T-cell (primary cell): ENCODE results near the gene AGBL1. TPM values are rescaled to one million over a fixed set of nuclear protein-coding genes. Genes with fewer than 3 reads are reported as not detected.

Experiments
- ATAC-seq, 4 experiments: fragments of 200-7000 bp in 3 of 4; fragments of 150-1000 bp in 1 of 4; cut with Tn5 transposase; replicated peaks in 1 of 4; 1 replicate in 3 of 4; 2 replicates in 1 of 4; pipeline ENCODE4 v1.10.0; 2021; ENCODE audit warnings: moderate library complexity in 3 of 4, mild to moderate bottlenecking in 2 of 4, moderate number of reproducible peaks in 1 of 4
- CTCF ChIA-PET, 2 donors: fragments of 300-600 bp; sonication (Branson Sonifier 250); formaldehyde crosslinking; loops; one replicate each; lab custom pipeline; 2022; ENCODE audit warnings: antibody characterized with exemption in 2 of 2; lab: Charles Lee
- POLR2A ChIA-PET, 2 donors: fragments of 300-600 bp; sonication (Branson Sonifier 250); formaldehyde crosslinking; loops; one replicate each; lab custom pipeline; 2022; ENCODE audit warnings: antibody characterized with exemption in 2 of 2; lab: Charles Lee
- DNase-seq, 35 experiments: peaks; one replicate each; pipeline versions ENCODE4 v3.0.0 to v3.0.0-alpha.2; 2013 to 2023
- H3K27ac ChIP-seq: one replicate; pipeline ENCODE4 v1.5.1; 2013; ENCODE audit warnings: low read length
- H3K27me3 ChIP-seq, 2 experiments: replicated peaks in 1 of 2; 1 replicate in 1 of 2; 2 replicates in 1 of 2; pipeline versions ENCODE4 v1.6.1 to v1.7.0; 2013; ENCODE audit warnings: low read length in 1 of 2, mixed read lengths in 1 of 2; ENCODE audit not compliant: control insufficient read depth in 2 of 2, insufficient read depth in 2 of 2; ENCODE audit errors: extremely low read depth in 1 of 2
- H3K36me3 ChIP-seq, 2 donors: 1 replicate in 1 of 2; 2 replicates in 1 of 2; pipeline versions ENCODE4 v1.6.1 to v1.7.0; 2013; ENCODE audit warnings: low read length in 1 of 2; ENCODE audit not compliant: control insufficient read depth in 2 of 2, insufficient read depth in 1 of 2; ENCODE audit errors: extremely low read depth in 1 of 2
- H3K4me1 ChIP-seq, 2 experiments: 1 replicate in 1 of 2; 2 replicates in 1 of 2; pipeline versions ENCODE4 v1.6.1 to v1.7.0; 2013; ENCODE audit warnings: low read length in 2 of 2, mixed read lengths in 1 of 2; ENCODE audit not compliant: insufficient read depth in 2 of 2, control insufficient read depth in 1 of 2; ENCODE audit errors: extremely low read depth in 1 of 2
- H3K4me3 ChIP-seq, 2 donors: 1 replicate in 1 of 2; 2 replicates in 1 of 2; pipeline versions ENCODE4 v1.5.1 to v1.7.0; 2013; ENCODE audit warnings: mild to moderate bottlenecking in 2 of 2, low read length in 1 of 2, moderate library complexity in 1 of 2; ENCODE audit not compliant: control insufficient read depth in 1 of 2; ENCODE audit errors: extremely low read depth in 1 of 2
- H3K9me3 ChIP-seq: 2 replicates; pipeline ENCODE4 v1.7.0; 2013
- H3K27ac Mint-ChIP-seq, 2 donors: one replicate each; pipeline ENCODE4 v1.8.0; 2020 to 2021; ENCODE audit warnings: mild to moderate bottlenecking in 2 of 2, mixed read lengths in 2 of 2
- H3K27me3 Mint-ChIP-seq, 2 donors: one replicate each; pipeline ENCODE4 v1.8.0; 2021 to 2022; ENCODE audit warnings: mixed read lengths in 2 of 2
- H3K36me3 Mint-ChIP-seq: one replicate; pipeline ENCODE4 v1.8.0; 2021; ENCODE audit warnings: mixed read lengths
- H3K4me1 Mint-ChIP-seq, 3 donors: one replicate each; pipeline ENCODE4 v1.8.0; 2020 to 2022; ENCODE audit warnings: mixed read lengths in 3 of 3, mild to moderate bottlenecking in 1 of 3
- H3K4me3 Mint-ChIP-seq, 3 donors: one replicate each; pipeline ENCODE4 v1.8.0; 2020 to 2022; ENCODE audit warnings: mild to moderate bottlenecking in 3 of 3, mixed read lengths in 3 of 3, moderate library complexity in 3 of 3
- H3K9me3 Mint-ChIP-seq, 3 donors: one replicate each; pipeline ENCODE4 v1.8.0; 2020 to 2022; ENCODE audit warnings: mixed read lengths in 3 of 3
- WGBS: methylation state at CpG from one replicate; pipeline ENCODE4 v1.1.5; 2013; ENCODE audit warnings: missing lambda C conversion rate; ENCODE audit not compliant: insufficient coverage; 5-methylcytosine and 5-hydroxymethylcytosine counted together
- total RNA-seq, 35 experiments: library from RNA in 6 of 35; stranded (reverse) in 6 of 35; fragments of 120-200 nt in 1 of 35; gene quantifications; one replicate each; pipeline versions ENCODE4 v1.2.1 to v1.2.4 and lab custom pipeline; 2013 to 2026

Gene AGBL1
- total RNA-seq, 5 donors from 2014 or later (not counting 1 experiment from before 2014, with no cell fraction given), result not detected

- Histone ChIP-seq H3K27ac (no peak overlapping the region), H3K4me3 (no peak overlapping the region), H3K36me3 (no peaks in the 10 kb centered on the region), H3K27me3 (peaks cover 0 to 2% of the 10 kb centered on the region in 2 experiments), H3K9me3 (no peaks in the 10 kb centered on the region), H3K4me1 (no peaks in the 10 kb centered on the region)
- Mint-ChIP-seq H3K27ac (no peak overlapping the region), H3K36me3 (no peaks in the 10 kb centered on the region), H3K4me3 (no peak overlapping the region), H3K27me3 (peaks cover 3 to 7% of the 10 kb centered on the region in 2 donors), H3K9me3 (no peaks in the 10 kb centered on the region), H3K4me1 (no peaks in the 10 kb centered on the region)
- 71% methylated on average over 1 of the region's 3 CpGs for WGBS
- ATAC-seq, result no peak
- no peak for DNase-seq
- ChIA-PET POLR2A (no interaction called here), CTCF (no interaction called here)
Measured at GRCh38 chr15:86772369-86773059, 692.8 kb downstream of the AGBL1 start.

GRCh38 chr15:86773736-86774135 is 694.1 kb downstream of the AGBL1 start:
- no peaks in the 10 kb centered on the region for H3K4me1 ChIP-seq
- Mint-ChIP-seq H3K4me3 (no peak overlapping the region), H3K4me1 (no peaks in the 10 kb centered on the region), H3K27me3 (peaks cover 3 to 7% of the 10 kb centered on the region in 2 donors), H3K27ac (no peak overlapping the region), H3K36me3 (no peaks in the 10 kb centered on the region), H3K9me3 (peaks cover 2 to 10% (median 8%) of the 10 kb centered on the region in 3 donors)
- ATAC-seq, result no peak
- no peaks in the 10 kb centered on the region for H3K9me3 ChIP-seq
- H3K36me3 ChIP-seq, result no peaks in the 10 kb centered on the region
- POLR2A ChIA-PET, result no interaction called here
- CTCF ChIA-PET, result no interaction called here
- no peak for DNase-seq
- H3K4me3 ChIP-seq, result no peak overlapping the region
- H3K27me3 ChIP-seq, result peaks cover 0 to 2% of the 10 kb centered on the region in 2 experiments
- H3K27ac ChIP-seq, result no peak overlapping the region
- no CpG with 5 or more reads among the region's 1 CpG for WGBS

GRCh38 chr15:86776145-86776544 is 696.5 kb downstream of the AGBL1 start:
- no peaks in the 10 kb centered on the region for H3K36me3 ChIP-seq
- no peaks in the 10 kb centered on the region for H3K4me1 ChIP-seq
- Mint-ChIP-seq H3K27ac (no peak overlapping the region), H3K4me3 (no peak overlapping the region), H3K4me1 (no peaks in the 10 kb centered on the region), H3K9me3 (peaks cover 6 to 15% (median 15%) of the 10 kb centered on the region in 3 donors), H3K27me3 (no peaks in the 10 kb centered on the region), H3K36me3 (no peaks in the 10 kb centered on the region)
- no peaks in the 10 kb centered on the region for H3K9me3 ChIP-seq
- no peaks in the 10 kb centered on the region for H3K27me3 ChIP-seq
- WGBS, result 100% methylated on average over 1 of the region's 2 CpGs
- POLR2A ChIA-PET, result no interaction called here
- no peak for ATAC-seq
- H3K27ac ChIP-seq, result no peak overlapping the region
- CTCF ChIA-PET, result no interaction called here
- DNase-seq, result no peak
- H3K4me3 ChIP-seq, result no peak overlapping the region

GRCh38 chr15:86796521-86796920 is 716.9 kb downstream of the AGBL1 start:
- Histone ChIP-seq H3K27me3 (no peaks in the 10 kb centered on the region), H3K4me3 (no peak overlapping the region), H3K36me3 (no peaks in the 10 kb centered on the region), H3K27ac (no peak overlapping the region), H3K4me1 (no peaks in the 10 kb centered on the region), H3K9me3 (no peaks in the 10 kb centered on the region)
- DNase-seq (no peak), ATAC-seq (no peak)
- Mint-ChIP-seq H3K4me1 (no peaks in the 10 kb centered on the region), H3K4me3 (no peak overlapping the region), H3K27me3 (peaks cover 1 to 11% of the 10 kb centered on the region in 2 donors), H3K27ac (no peak overlapping the region), H3K9me3 (no peaks in the 10 kb centered on the region), H3K36me3 (no peaks in the 10 kb centered on the region)
- CTCF ChIA-PET, result interaction anchor here in 1 of 2 donors (0.7 kb wide), 1 partner anchor 862 kb away, joined by 3 read pairs; no protein-coding TSS in a partner anchor
- POLR2A ChIA-PET, result interaction anchor here in 1 of 2 donors (0.6 kb wide), 1 partner anchor 54 kb away, joined by 6 read pairs; no protein-coding TSS in a partner anchor
- WGBS, result no CpG with 5 or more reads among the region's 1 CpG

GRCh38 chr15:86797135-86797534 is 717.5 kb downstream of the AGBL1 start:
- no peak overlapping the region for H3K4me3 ChIP-seq
- DNase-seq, result no peak
- Mint-ChIP-seq H3K4me1 (no peaks in the 10 kb centered on the region), H3K36me3 (no peaks in the 10 kb centered on the region), H3K27ac (no peak overlapping the region), H3K27me3 (peaks cover 1 to 12% of the 10 kb centered on the region in 2 donors), H3K4me3 (no peak overlapping the region), H3K9me3 (no peaks in the 10 kb centered on the region)
- no peaks in the 10 kb centered on the region for H3K36me3 ChIP-seq
- H3K27me3 ChIP-seq, result no peaks in the 10 kb centered on the region
- POLR2A ChIA-PET, result interaction anchor here in 1 of 2 donors (0.6 kb wide), 1 partner anchor 54 kb away, joined by 6 read pairs; no protein-coding TSS in a partner anchor
- WGBS, result 40% methylated on average over 2 of the region's 3 CpGs
- CTCF ChIA-PET, result interaction anchor here in 1 of 2 donors (0.7 kb wide), 1 partner anchor 863 kb away, joined by 3 read pairs; no protein-coding TSS in a partner anchor
- no peaks in the 10 kb centered on the region for H3K4me1 ChIP-seq
- H3K27ac ChIP-seq, result no peak overlapping the region
- no peaks in the 10 kb centered on the region for H3K9me3 ChIP-seq
- ATAC-seq, result no peak

- H3K27ac ChIP-seq, result no peak overlapping the region
- H3K4me1 ChIP-seq, result no peaks in the 10 kb centered on the region
- CTCF ChIA-PET, result no interaction called here
- no peaks in the 10 kb centered on the region for H3K36me3 ChIP-seq
- no CpG with 5 or more reads among the region's 3 CpGs for WGBS
- ATAC-seq (no peak), DNase-seq (no peak)
- H3K27me3 Mint-ChIP-seq, result peaks cover 1 to 10% of the 10 kb centered on the region in 2 donors
- no peaks in the 10 kb centered on the region for H3K4me1 Mint-ChIP-seq
- H3K9me3 Mint-ChIP-seq, result no peaks in the 10 kb centered on the region
- no peak overlapping the region for H3K4me3 ChIP-seq
- no peaks in the 10 kb centered on the region for H3K36me3 Mint-ChIP-seq
- POLR2A ChIA-PET, result no interaction called here
- no peak overlapping the region for H3K4me3 Mint-ChIP-seq
- no peaks in the 10 kb centered on the region for H3K9me3 ChIP-seq
- no peaks in the 10 kb centered on the region for H3K27me3 ChIP-seq
- H3K27ac Mint-ChIP-seq, result no peak overlapping the region
Measured at GRCh38 chr15:86799226-86799625, 719.6 kb downstream of the AGBL1 start.
